Stimulated activated CD8-positive, alpha-beta memory T cell treated with anti-CD3 and anti-CD28 coated beads, Interleukin-12 subunit alpha, Interleukin-12 subunit beta, amount 100 ng/mL, for 4 hours (primary cell): ENCODE measurements around the gene ADSS1.
A peak's percentile ranks its signal among the peaks of the same experiment; 100 is the strongest.

Experiments
- DNase-seq: peaks from one replicate; pipeline ENCODE4 v3.0.0-alpha.2; 2020; ENCODE audit warnings: low read depth

ADSS1 gene

GRCh38 chr14:104751539-104752422, 27.8 kb downstream of the ADSS1 start:
- DNase-seq = no peak

- DNase-seq = no peak
Observed at GRCh38 chr14:104752423-104752734, 28.4 kb downstream of the ADSS1 start.

GRCh38 chr14:104752735-104753527, 28.9 kb downstream of the ADSS1 start, which contains the start of gene SIVA1:
Gene SIVA1, plus strand, starts transcription at chr14:104753147. Its CDS starts 55 bp downstream, at chr14:104753202.
- peak; percentile 98 for DNase-seq

GRCh38 chr14:104753528-104754212, 29.6 kb downstream of the ADSS1 start:
- no peak for DNase-seq

- no peak for DNase-seq
Observed at GRCh38 chr14:104754213-104754851, 30.3 kb downstream of the ADSS1 start.

GRCh38 chr14:104755621-104756020, 31.6 kb downstream of the ADSS1 start:
- DNase-seq = no peak

GRCh38 chr14:104756477-104757237, 32.6 kb downstream of the ADSS1 start:
- DNase-seq = no peak

GRCh38 chr14:104757238-104757585, 33.2 kb downstream of the ADSS1 start:
- no peak for DNase-seq

- no peak for DNase-seq
Observed at GRCh38 chr14:104757681-104758392, 33.8 kb downstream of the ADSS1 start.

- DNase-seq = no peak
Observed at GRCh38 chr14:104758981-104759969, 35.2 kb downstream of the ADSS1 start.

GRCh38 chr14:104765517-104765916, 41.5 kb downstream of the ADSS1 start:
- no peak for DNase-seq

- no peak for DNase-seq
Observed at GRCh38 chr14:104766256-104766862, 42.3 kb downstream of the ADSS1 start.

- no peak for DNase-seq
Observed at GRCh38 chr14:104766863-104767633, 43.0 kb downstream of the ADSS1 start.

GRCh38 chr14:104767634-104767918, 43.5 kb downstream of the ADSS1 start:
- no peak for DNase-seq

- peak; percentile 77 for DNase-seq
Observed at GRCh38 chr14:104768437-104769323, 44.7 kb downstream of the ADSS1 start.

- no peak for DNase-seq
Observed at GRCh38 chr14:104769324-104770071, 45.5 kb downstream of the ADSS1 start.
